Measurements from ENCODE around the gene DCTN5.

GRCh38 chr16:23712976-23713375, 71.7 kb downstream of the DCTN5 start, which contains the start of gene ERN2:
- TF ChIP-seq CTCF (IDR thresholded peaks at IDR 0.05; ENCODE audit: insufficient read depth, low read length, poor library complexity, severe bottlenecking) (no peak), EZH2phosphoT487 (conservative IDR thresholded peaks at IDR 0.05; ENCODE audit: low read length) (no peak)
